Right lobe of liver (tissue), 4 donors: ENCODE data around the gene TRIM74.
"Not testable (repeated sequence)": the region's sequence is repeated elsewhere in the genome, so short reads cannot be mapped to it uniquely, and the experiment has no call there.

Experiments
- CTCF ChIP-seq, 4 donors: fragments of 200-600 bp in 3 of 4; fragments of 450-650 bp in 1 of 4; IDR thresholded peaks; one replicate each; pipeline versions ENCODE4 v1.5.1 to v1.8.0; 2016 to 2022; ENCODE audit warnings: antibody characterized with exemption in 4 of 4, mild to moderate bottlenecking in 2 of 4
- POLR2A ChIP-seq: fragments of 450-650 bp; IDR thresholded peaks from one replicate; pipeline ENCODE4 v1.6.1; 2017; ENCODE audit warnings: antibody characterized with exemption, mild to moderate bottlenecking
- donor health status: DM: no; HTN: no; CAD: no.
- donor health status: DM: no; HTN: no; CAD: no.
- donor health status: DM: no; HTN: yes; CAD: no.

- not testable (repeated sequence) for TF ChIP-seq CTCF (IDR thresholded peaks at IDR 0.05); POLR2A
These were observed 57.9 kb downstream of the TRIM74 start for GRCh38 chr7:72911395-72911794.
